GM19395 (cell line): Measurements from ENCODE around the gene SMARCAL1.

Experiments
- ATAC-seq: cut with Tn5 transposase; IDR thresholded peaks from one replicate; pipeline ENCODE4 v1.9.1; 2021; ENCODE audit warnings: mild to moderate bottlenecking, moderate library complexity; ENCODE audit not compliant: unreplicated experiment

The SMARCAL1 gene

GRCh38 chr2:216522892-216523502 lies 110.7 kb downstream of the SMARCAL1 start:
- ATAC-seq, result no peak

GRCh38 chr2:216525972-216526371 lies 113.7 kb downstream of the SMARCAL1 start:
- no peak for ATAC-seq

GRCh38 chr2:216526939-216527338 lies 114.7 kb downstream of the SMARCAL1 start:
- no peak for ATAC-seq

GRCh38 chr2:216527600-216527999 lies 115.3 kb downstream of the SMARCAL1 start:
- ATAC-seq, result no peak

DNA sequence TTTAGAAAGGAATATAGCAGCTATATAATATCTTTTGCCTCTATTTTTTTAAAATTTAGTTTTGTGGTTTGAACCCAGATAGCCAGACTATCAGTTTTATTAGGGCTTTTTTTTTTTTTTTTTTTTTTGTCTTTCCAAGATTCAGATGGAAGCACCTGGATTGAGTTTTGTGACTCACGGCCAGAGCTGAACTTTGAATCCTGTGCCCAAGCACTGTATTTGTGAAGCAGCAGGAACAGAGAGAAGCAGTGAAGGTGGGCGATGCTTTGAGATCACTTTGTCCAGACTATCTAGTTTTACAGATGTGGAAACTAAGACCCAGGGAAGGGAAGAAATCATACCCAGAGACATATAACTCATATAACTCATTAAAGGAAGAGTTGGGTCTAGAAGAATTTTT lies 120.3 kb downstream of the SMARCAL1 start:
- no peak for ATAC-seq
